K562 (cell line): ENCODE data around the gene ARHGAP31. TPM values are rescaled to one million over a fixed set of nuclear protein-coding genes. Genes with fewer than 3 reads are reported as not detected.

Experiments used
- ATAC-seq: fragments of 200-7000 bp; cut with Tn5 transposase; 3 replicates; pipeline ENCODE4 v1.9.1; 2020; ENCODE audit warnings: moderate library complexity
- BruUV-seq: library from RNA; stranded (reverse); fragments of 400-500 nt; replicated peaks from 2 replicates; lab custom pipeline; 2021; lab: Mats Ljungman, UMichigan
- CTCF ChIA-PET: fragments of 300-600 bp; formaldehyde crosslinking; extraction: SDS; loops from one replicate; lab custom pipeline; 2021; ENCODE audit warnings: low intra/inter-chr PET ratio; lab: Yijun Ruan, JAX
- POLR2A ChIA-PET: fragments of 300-600, 350-650 bp; sonication (Branson Sonifier 250); formaldehyde crosslinking; extraction: SDS; loops from one replicate; lab custom pipeline; 2021; ENCODE audit warnings: antibody characterized with exemption, inconsistent platforms; lab: Yijun Ruan, JAX
- DNase-seq, 4 experiments: peaks; one replicate each; pipeline versions ENCODE4 v3.0.0 to v3.0.0-alpha.2; 2011 to 2018; ENCODE audit warnings: low spot score in 3 of 4, mixed read lengths in 3 of 4; ENCODE audit errors: extremely low read depth in 1 of 4
- FAIRE-seq: peaks from 2 replicates; lab custom pipeline; 2011; peaks lifted over from hg19 to GRCh38; lab: Jason Lieb, UNC
- H2AFZ ChIP-seq: 2 replicates; pipeline ENCODE4 v1.6.0; 2011; ENCODE audit warnings: low read depth, low read length, control low read depth, inconsistent platforms
- H3K27ac ChIP-seq: fragments of 200-600 bp; 3 replicates; pipeline ENCODE4 v1.8.0; 2011; ENCODE audit warnings: low read depth, mild to moderate bottlenecking, control low read depth, inconsistent platforms, low read length, moderate library complexity, mixed read lengths; ENCODE audit errors: extremely low read depth
- H3K27me3 ChIP-seq, 2 experiments: fragments of 300-600 bp in 1 of 2; 2 replicates in 1 of 2; 3 replicates in 1 of 2; pipeline versions ENCODE4 v1.6.0 to v1.8.0; 2011; ENCODE audit warnings: inconsistent platforms in 2 of 2, low read length in 2 of 2, mild to moderate bottlenecking in 1 of 2, mixed read lengths in 1 of 2, moderate library complexity in 1 of 2; ENCODE audit not compliant: control insufficient read depth in 2 of 2, insufficient read depth in 2 of 2
- H3K36me3 ChIP-seq: fragments of 300-600 bp; 3 replicates; pipeline ENCODE4 v1.8.0; 2011; ENCODE audit warnings: mild to moderate bottlenecking, low read length, inconsistent platforms; ENCODE audit not compliant: control insufficient read depth, insufficient read depth
- H3K4me1 ChIP-seq, 2 experiments: fragments of 200-600 bp in 1 of 2; replicated peaks in 1 of 2; 2 replicates in 1 of 2; 3 replicates in 1 of 2; pipeline versions ENCODE4 v1.5.1 to v1.8.0; 2011; ENCODE audit warnings: inconsistent platforms in 2 of 2, low read length in 2 of 2, mild to moderate bottlenecking in 1 of 2, mixed read lengths in 1 of 2, moderate library complexity in 1 of 2; ENCODE audit not compliant: control insufficient read depth in 2 of 2, insufficient read depth in 2 of 2
- H3K4me2 ChIP-seq: 2 replicates; pipeline ENCODE4 v1.6.1; 2011; ENCODE audit warnings: low read length, control low read depth, inconsistent platforms, mixed read lengths; ENCODE audit not compliant: insufficient read depth
- H3K4me3 ChIP-seq: fragments of 200-600 bp; sonication (generic), shearing (Covaris generic); 2 replicates; pipeline ENCODE4 v1.5.1; 2016; ENCODE audit warnings: control low read depth, inconsistent platforms
- H3K79me2 ChIP-seq: fragments of 200-600 bp; 3 replicates; pipeline ENCODE4 v1.8.0; 2011; ENCODE audit warnings: low read length, inconsistent platforms; ENCODE audit not compliant: control insufficient read depth, insufficient read depth
- H3K9ac ChIP-seq, 2 experiments: 2 replicates each; pipeline versions ENCODE4 v1.6.0 to v1.6.1; 2011; ENCODE audit warnings: low read depth in 2 of 2, low read length in 2 of 2, control low read depth in 1 of 2, inconsistent platforms in 1 of 2, mild to moderate bottlenecking in 1 of 2, mixed read lengths in 1 of 2; ENCODE audit not compliant: insufficient read depth in 1 of 2
- H3K9me1 ChIP-seq: one replicate; pipeline ENCODE4 v1.6.0; 2011; ENCODE audit warnings: inconsistent platforms, mild to moderate bottlenecking, low read length, moderate library complexity; ENCODE audit not compliant: control insufficient read depth, insufficient read depth
- H3K9me3 ChIP-seq: replicated peaks from 2 replicates; pipeline ENCODE4 v1.5.1; 2011; ENCODE audit warnings: low read depth, low read length, inconsistent platforms; ENCODE audit not compliant: control insufficient read depth, insufficient read depth
- H4K20me1 ChIP-seq: replicated peaks from 2 replicates; pipeline ENCODE4 v1.6.1; 2011; ENCODE audit warnings: low read length, inconsistent platforms, mixed read lengths; ENCODE audit not compliant: control insufficient read depth, insufficient read depth
- JUND ChIP-seq, 2 experiments: IDR thresholded peaks; 2 replicates in 1 of 2; 3 replicates in 1 of 2; pipeline ENCODE4 v1.6.1; 2011; ENCODE audit warnings: borderline replicate concordance in 2 of 2, low read depth in 2 of 2, low read length in 2 of 2, improper control_type of control experiment in 1 of 2, missing biosample characterization in 1 of 2, missing genetic modification characterization in 1 of 2, missing genetic modification reagents in 1 of 2
- RFX7 ChIP-seq: fragments of 250-450 bp; sonication (Bioruptor Pico); IDR thresholded peaks from 2 replicates; pipeline ENCODE4 v1.5.1; 2021; ENCODE audit warnings: mild to moderate bottlenecking
- SPI1 ChIP-seq: IDR thresholded peaks from 2 replicates; pipeline ENCODE4 v1.6.1; 2011; ENCODE audit warnings: low read depth, low read length, control low read depth, borderline replicate concordance
- WGBS: fragments of 100-300 bp; shearing (Covaris generic); methylation state at CpG from one replicate; pipeline ENCODE4 v1.1.6; 2016; ENCODE audit warnings: low coverage, mixed read lengths; ENCODE audit not compliant: insufficient coverage; ENCODE audit errors: missing lambda C conversion rate; 5-methylcytosine and 5-hydroxymethylcytosine counted together
- in situ Hi-C: fragments of 300-500 bp; cut with MboI; formaldehyde crosslinking; loops from 4 replicates; pipeline ENCODE4 v1.15.0; 2018; ENCODE audit warnings: inconsistent platforms, mixed read lengths
- intact Hi-C: fragments of 100-400 bp; cut with micrococcal nuclease; formaldehyde crosslinking; loops from 2 replicates; pipeline ENCODE4 v1.14.2; 2022
- polyA plus RNA-seq, 8 experiments: library from polyadenylated mRNA; depleted of rRNA in 4 of 8; stranded (reverse) in 5 of 8; unstranded in 3 of 8; fragments of >200 nt; fragmentation: Nextera tagmentation in 2 of 8; fragmentation: Illumina TruSeq in 1 of 8; extraction: Ambion mirVana in 2 of 8; extraction: Trizol in 1 of 8; gene quantifications; 2 replicates each; pipeline versions ENCODE4 v1.2.1 to v1.2.3, GENCODE V29; 2011 to 2014; ENCODE audit warnings: inconsistent platforms in 1 of 8, missing spikeins in 1 of 8
- total RNA-seq, 7 experiments: library from RNA; depleted of rRNA in 6 of 7; stranded (reverse); fragments of >200 nt in 6 of 7; fragmentation: Illumina TruSeq in 2 of 7; extraction: Trizol in 2 of 7; gene quantifications; 2 replicates each; pipeline versions ENCODE4 v1.2.1 to v1.2.3, GENCODE V29; 2011 to 2021; ENCODE audit warnings: low replicate concordance in 1 of 7

Gene ARHGAP31
- total and polyA plus RNA-seq, 9 of the 15 experiments (the other 6 are each of a cell fraction or from before 2014, with no cell fraction given) = under 0.01 to 0.13 (median 0.06) TPM; not detected in 5

DNA sequence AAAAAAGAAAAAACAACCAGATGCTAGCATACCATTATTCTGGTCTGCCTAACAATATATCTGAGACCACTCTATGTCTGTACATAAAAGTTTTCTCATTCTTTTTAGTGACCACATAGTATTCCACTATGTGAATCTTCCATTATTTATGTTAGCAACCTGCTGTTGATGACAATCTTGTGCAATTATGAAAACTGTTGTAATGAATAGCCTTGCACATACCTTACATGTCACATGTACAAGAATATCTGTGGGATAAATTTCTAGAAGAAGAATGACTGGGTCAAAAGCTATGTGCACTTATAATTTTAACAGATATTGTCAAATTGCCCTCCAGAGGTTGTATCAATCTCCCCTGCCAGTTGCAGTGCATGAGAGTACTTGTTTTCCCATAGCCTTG is 62.5 kb downstream of the ARHGAP31 start (continued):
- TF ChIP-seq JUND (IDR thresholded peaks at IDR 0.05; ENCODE audit: borderline replicate concordance, low read depth, low read length) (no peak), JUND (tag; IDR thresholded peaks at IDR 0.05; ENCODE audit: borderline replicate concordance, low read depth, low read length) (no peak)

DNA sequence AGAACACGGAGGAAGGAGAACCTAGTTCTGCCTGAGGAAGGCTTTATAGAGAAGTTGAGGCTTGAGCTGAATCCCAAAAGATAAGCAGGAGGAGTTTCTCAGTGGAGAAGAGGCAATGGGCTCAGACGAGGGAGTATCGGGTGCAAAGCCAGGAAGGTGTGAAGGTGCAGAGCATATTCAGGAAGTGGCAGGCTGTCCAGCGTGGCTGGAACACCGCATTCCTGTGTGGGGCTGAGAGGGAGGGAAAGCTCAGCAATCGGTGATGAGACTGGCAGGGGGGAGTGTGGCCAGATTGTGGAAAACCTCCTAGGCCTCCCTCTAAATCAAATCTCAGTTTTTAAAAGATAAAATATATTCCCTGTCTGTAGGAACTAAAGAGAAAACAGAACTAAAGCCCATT is 63.0 kb downstream of the ARHGAP31 start:
- no TSS peak for BruUV-seq
- Histone ChIP-seq H3K9me3 (no peaks in the 10 kb centered on the region), H4K20me1 (no peaks in the 10 kb centered on the region), H3K9ac (no peak overlapping the region), H3K4me1 (peaks cover 0 to 7% of the 10 kb centered on the region in 2 experiments; a peak in 4 of 5 replicates), H3K27ac (no peak overlapping the region), H3K9me1 (no peaks in the 10 kb centered on the region), H3K36me3 (no peaks in the 10 kb centered on the region), H2AFZ (no peak overlapping the region), H3K27me3 (peaks cover 0 to 4% of the 10 kb centered on the region in 2 experiments; a peak in 1 of 5 replicates), H3K79me2 (no peaks in the 10 kb centered on the region), H3K4me2 (no peak overlapping the region), H3K4me3 (no peak overlapping the region)
- DNase-seq = no peak
- POLR2A ChIA-PET = interaction anchor here (0.7 kb wide), 1 partner anchor 164 kb away, joined by 4 read pairs; no protein-coding TSS in a partner anchor
- WGBS = 0% methylated on average over 6 of the region's 6 CpGs
- intact Hi-C loops (loop anchor here (10.0 kb wide), 1 partner anchor 472 kb away; no protein-coding TSS in a partner anchor), in situ Hi-C loops (no loop called here)
- no peak for ATAC-seq
- 0 out of 2 replicates have a peak, but pooled peaks have one; percentile 4 for TF ChIP-seq SPI1
- TF ChIP-seq RFX7 = no peak
- FAIRE-seq = no peak
- CTCF ChIA-PET = no interaction called here
